DND-41 (cell line): Measurements from ENCODE around the gene GPR15.
A peak's percentile ranks its signal among the peaks of the same experiment; 100 is the strongest.

ENCODE experiments used
- ATAC-seq: fragments of 200-7000 bp; cut with Tn5 transposase; 3 replicates; pipeline ENCODE4 v1.9.1; 2021; ENCODE audit warnings: low read depth; ENCODE audit not compliant: insufficient read depth
- DNase-seq: peaks from one replicate; pipeline ENCODE4 v3.0.0-alpha.2; 2020
- H2AFZ ChIP-seq: 2 replicates; pipeline ENCODE4 v1.6.0; 2012; ENCODE audit warnings: low read depth, low read length
- H3K27ac ChIP-seq: 2 replicates; pipeline ENCODE4 v1.5.1; 2012; ENCODE audit warnings: low read length, inconsistent platforms
- H3K27me3 ChIP-seq: fragments of 200-600 bp; sonication (generic); 2 replicates; pipeline ENCODE4 v1.6.0; 2012; ENCODE audit warnings: low read length, mild to moderate bottlenecking, inconsistent platforms; ENCODE audit not compliant: insufficient read depth, poor library complexity
- H3K36me3 ChIP-seq: 2 replicates; pipeline ENCODE4 v1.5.1; 2012; ENCODE audit warnings: low read length, inconsistent platforms; ENCODE audit not compliant: insufficient read depth
- H3K4me1 ChIP-seq: 2 replicates; pipeline ENCODE4 v1.5.1; 2012; ENCODE audit warnings: mild to moderate bottlenecking, low read length; ENCODE audit not compliant: insufficient read depth
- H3K4me2 ChIP-seq: 2 replicates; pipeline ENCODE4 v1.6.0; 2012; ENCODE audit warnings: mild to moderate bottlenecking, moderate library complexity, low read length, inconsistent platforms; ENCODE audit not compliant: insufficient read depth
- H3K4me3 ChIP-seq, 2 experiments: fragments of 200-600 bp in 1 of 2; shearing (Covaris generic) in 1 of 2; 2 replicates each; pipeline ENCODE4 v1.5.1; 2012 to 2016; ENCODE audit warnings: inconsistent platforms in 2 of 2, low read length in 2 of 2, mild to moderate bottlenecking in 2 of 2, low read depth in 1 of 2, moderate library complexity in 1 of 2
- H3K79me2 ChIP-seq: 2 replicates; pipeline ENCODE4 v1.6.0; 2012; ENCODE audit warnings: low read length, inconsistent platforms; ENCODE audit not compliant: insufficient read depth
- H3K9ac ChIP-seq: 2 replicates; pipeline ENCODE4 v1.6.0; 2012; ENCODE audit warnings: low read depth, mild to moderate bottlenecking, inconsistent platforms, low read length, moderate library complexity
- H3K9me3 ChIP-seq: 2 replicates; pipeline ENCODE4 v1.5.1; 2012; ENCODE audit warnings: low read length, moderate library complexity, mild to moderate bottlenecking, inconsistent platforms; ENCODE audit not compliant: insufficient read depth, severe bottlenecking
- H4K20me1 ChIP-seq: 2 replicates; pipeline ENCODE4 v1.6.0; 2012; ENCODE audit warnings: low read length; ENCODE audit not compliant: insufficient read depth
- CTCF ChIP-seq: IDR thresholded peaks from 2 replicates; pipeline ENCODE4 v1.5.1; 2012; ENCODE audit warnings: borderline replicate concordance, low read length, moderate library complexity, mild to moderate bottlenecking; ENCODE audit not compliant: poor library complexity, severe bottlenecking; ENCODE audit errors: extremely low read depth
- EZH2 ChIP-seq: IDR thresholded peaks from 3 replicates; pipeline ENCODE4 v1.6.1; 2012; ENCODE audit warnings: borderline replicate concordance, low read depth, mild to moderate bottlenecking, moderate library complexity, low read length, inconsistent platforms; ENCODE audit not compliant: severe bottlenecking

Gene GPR15

GRCh38 chr3:98542623-98543022, 10.8 kb downstream of the GPR15 start:
- H3K27ac ChIP-seq, result no peak overlapping the region
- no peaks in the 10 kb centered on the region for H3K9me3 ChIP-seq
- no peak overlapping the region for H2AFZ ChIP-seq
- no peak overlapping the region for H3K4me2 ChIP-seq
- TF ChIP-seq EZH2, result no peak
- no peak for TF ChIP-seq CTCF
- H3K36me3 ChIP-seq, result no peaks in the 10 kb centered on the region
- H3K4me1 ChIP-seq, result no peaks in the 10 kb centered on the region
- no peaks in the 10 kb centered on the region for H3K79me2 ChIP-seq
- no peak for DNase-seq
- no peaks in the 10 kb centered on the region for H4K20me1 ChIP-seq
- peaks cover 6% of the 10 kb centered on the region for H3K27me3 ChIP-seq
- H3K4me3 ChIP-seq, result no peak overlapping the region
- no peak for ATAC-seq
- H3K9ac ChIP-seq, result no peak overlapping the region

GRCh38 chr3:98545940-98546339, 14.2 kb downstream of the GPR15 start:
- no peaks in the 10 kb centered on the region for H3K4me1 ChIP-seq
- ATAC-seq, result peak; percentile 53; the same call in 1 of the 3 replicates

GRCh38 chr3:98548544-98548943, 16.8 kb downstream of the GPR15 start:
- no peak overlapping the region for H3K27ac ChIP-seq
- no peaks in the 10 kb centered on the region for H3K9me3 ChIP-seq
- H3K4me3 ChIP-seq, result no peak overlapping the region
- H2AFZ ChIP-seq, result no peak overlapping the region
- H3K9ac ChIP-seq, result no peak overlapping the region
- H3K79me2 ChIP-seq, result no peaks in the 10 kb centered on the region
- H3K27me3 ChIP-seq, result peaks cover 9% of the 10 kb centered on the region
- no peaks in the 10 kb centered on the region for H4K20me1 ChIP-seq
- ATAC-seq, result no peak
- no peaks in the 10 kb centered on the region for H3K4me1 ChIP-seq
- H3K4me2 ChIP-seq, result no peak overlapping the region
- DNase-seq, result no peak
- no peaks in the 10 kb centered on the region for H3K36me3 ChIP-seq
- TF ChIP-seq EZH2 (no peak), CTCF (no peak)

More at GRCh38 chr3:98545940-98546339, 14.2 kb downstream of the GPR15 start:
- H3K9ac ChIP-seq, result no peak overlapping the region
- H3K27me3 ChIP-seq, result peaks cover 13% of the 10 kb centered on the region
- H3K9me3 ChIP-seq, result no peaks in the 10 kb centered on the region
- no peak overlapping the region for H3K27ac ChIP-seq
- no peak overlapping the region for H2AFZ ChIP-seq
- H3K4me2 ChIP-seq, result no peak overlapping the region
- H4K20me1 ChIP-seq, result no peaks in the 10 kb centered on the region
- no peaks in the 10 kb centered on the region for H3K36me3 ChIP-seq
- no peaks in the 10 kb centered on the region for H3K79me2 ChIP-seq
- TF ChIP-seq CTCF, result no peak
- no peak for TF ChIP-seq EZH2
- no peak for DNase-seq
- H3K4me3 ChIP-seq, result no peak overlapping the region

- no peak overlapping the region for H3K4me3 ChIP-seq
- no peak overlapping the region for H3K4me2 ChIP-seq
- peaks cover 9% of the 10 kb centered on the region for H3K27me3 ChIP-seq
- ATAC-seq, result no peak
- H3K27ac ChIP-seq, result no peak overlapping the region
- H4K20me1 ChIP-seq, result no peaks in the 10 kb centered on the region
- H3K4me1 ChIP-seq, result no peaks in the 10 kb centered on the region
- H3K9me3 ChIP-seq, result no peaks in the 10 kb centered on the region
- TF ChIP-seq EZH2 (no peak), CTCF (no peak)
- no peak overlapping the region for H3K9ac ChIP-seq
- H3K79me2 ChIP-seq, result no peaks in the 10 kb centered on the region
- DNase-seq, result no peak
- H3K36me3 ChIP-seq, result no peaks in the 10 kb centered on the region
- no peak overlapping the region for H2AFZ ChIP-seq
Observed at GRCh38 chr3:98550833-98551232, 19.1 kb downstream of the GPR15 start.
